Activated CD4-positive, alpha-beta T cell treated with anti-CD3 and anti-CD28 coated beads, Interleukin-2, amount 10 ng/mL, durations not matched to agents 7 days and 5 days (primary cell): ENCODE data around the gene FOXF2. TPM values are rescaled to one million over a fixed set of nuclear protein-coding genes. Genes with fewer than 3 reads are reported as not detected.

Experiments
- CTCF ChIA-PET: fragments of 350-600 bp; sonication (Branson Sonifier 250); formaldehyde crosslinking; loops from one replicate; lab custom pipeline; 2021; ENCODE audit warnings: antibody characterized with exemption; lab: Charles Lee
- POLR2A ChIA-PET: fragments of 350-600 bp; sonication (Branson Sonifier 250); formaldehyde crosslinking; loops from one replicate; lab custom pipeline; 2021; ENCODE audit warnings: antibody characterized with exemption; lab: Charles Lee
- DNase-seq: peaks from one replicate; pipeline ENCODE4 v3.0.0-alpha.2; 2020
- H3K27ac Mint-ChIP-seq: one replicate; pipeline ENCODE4 v1.8.0; 2021; ENCODE audit warnings: mild to moderate bottlenecking, moderate library complexity, mixed read lengths
- H3K27me3 Mint-ChIP-seq: one replicate; pipeline ENCODE4 v1.8.0; 2021; ENCODE audit warnings: mixed read lengths
- H3K36me3 Mint-ChIP-seq: one replicate; pipeline ENCODE4 v1.8.0; 2021; ENCODE audit warnings: low read depth, mixed read lengths
- H3K4me1 Mint-ChIP-seq: one replicate; pipeline ENCODE4 v1.8.0; 2021; ENCODE audit warnings: mixed read lengths
- H3K4me3 Mint-ChIP-seq: one replicate; pipeline ENCODE4 v1.8.0; 2021; ENCODE audit warnings: mild to moderate bottlenecking, moderate library complexity, mixed read lengths
- H3K9me3 Mint-ChIP-seq: one replicate; pipeline ENCODE4 v1.8.0; 2021; ENCODE audit warnings: mixed read lengths
- total RNA-seq, 2 experiments: library from RNA; stranded (reverse); gene quantifications; one replicate each; pipeline ENCODE4 v1.2.3, GENCODE V29; 2021

Gene FOXF2
- total RNA-seq, 2 experiments from 2014 or later = not detected

DNA sequence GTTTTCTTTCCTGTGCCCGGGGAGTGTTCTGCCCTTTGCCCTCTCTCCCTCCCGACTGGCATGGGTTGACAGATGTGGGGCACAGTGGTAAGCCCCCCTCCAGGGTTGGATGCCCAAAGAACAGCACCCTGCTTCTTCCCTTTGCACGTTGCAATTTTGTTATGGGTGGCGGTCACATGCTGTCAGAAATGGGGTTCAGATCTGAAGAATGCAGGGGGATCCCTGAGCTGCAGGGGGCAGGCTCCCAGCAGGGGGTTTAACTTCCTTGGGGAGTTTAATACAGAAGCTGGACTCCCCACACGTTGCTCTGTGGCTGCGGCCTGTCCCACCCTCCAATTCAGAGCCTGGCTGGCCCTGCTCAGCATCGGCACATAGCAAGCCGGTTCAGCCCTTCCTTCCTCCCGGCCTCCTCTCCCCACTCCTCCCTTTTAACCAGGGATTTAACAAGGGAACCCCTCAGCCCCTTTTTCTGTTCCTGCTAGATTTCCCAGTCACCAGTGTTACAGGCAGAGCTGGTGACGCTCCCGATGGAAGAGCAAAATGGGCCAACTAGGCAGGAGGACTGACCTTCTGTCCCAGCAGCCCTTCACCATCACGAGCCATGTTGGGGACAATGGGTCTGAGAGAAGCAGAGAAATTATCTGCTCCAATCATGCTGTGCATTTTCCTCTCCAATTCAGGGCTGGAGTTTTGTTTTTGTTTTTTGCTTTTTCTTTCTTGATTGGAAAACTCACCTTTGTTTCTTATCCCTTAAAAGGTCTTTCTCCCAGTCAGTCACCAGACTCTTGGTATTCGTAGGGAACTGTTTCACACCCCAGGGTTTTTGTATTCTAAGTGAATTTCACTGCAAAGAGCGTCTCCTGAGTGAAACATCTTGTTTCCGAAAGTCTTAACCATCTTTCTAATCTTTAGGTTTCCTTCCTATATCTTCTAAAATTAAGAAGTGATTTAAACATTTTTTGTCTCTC is 6.8 kb downstream of the FOXF2 start:
- CTCF ChIA-PET = interaction anchor here (1.1 to 1.8 kb wide), 5 partner anchors 10 to 227 kb away, joined by 3 to 6 read pairs (median 4); no protein-coding TSS in a partner anchor

DNA sequence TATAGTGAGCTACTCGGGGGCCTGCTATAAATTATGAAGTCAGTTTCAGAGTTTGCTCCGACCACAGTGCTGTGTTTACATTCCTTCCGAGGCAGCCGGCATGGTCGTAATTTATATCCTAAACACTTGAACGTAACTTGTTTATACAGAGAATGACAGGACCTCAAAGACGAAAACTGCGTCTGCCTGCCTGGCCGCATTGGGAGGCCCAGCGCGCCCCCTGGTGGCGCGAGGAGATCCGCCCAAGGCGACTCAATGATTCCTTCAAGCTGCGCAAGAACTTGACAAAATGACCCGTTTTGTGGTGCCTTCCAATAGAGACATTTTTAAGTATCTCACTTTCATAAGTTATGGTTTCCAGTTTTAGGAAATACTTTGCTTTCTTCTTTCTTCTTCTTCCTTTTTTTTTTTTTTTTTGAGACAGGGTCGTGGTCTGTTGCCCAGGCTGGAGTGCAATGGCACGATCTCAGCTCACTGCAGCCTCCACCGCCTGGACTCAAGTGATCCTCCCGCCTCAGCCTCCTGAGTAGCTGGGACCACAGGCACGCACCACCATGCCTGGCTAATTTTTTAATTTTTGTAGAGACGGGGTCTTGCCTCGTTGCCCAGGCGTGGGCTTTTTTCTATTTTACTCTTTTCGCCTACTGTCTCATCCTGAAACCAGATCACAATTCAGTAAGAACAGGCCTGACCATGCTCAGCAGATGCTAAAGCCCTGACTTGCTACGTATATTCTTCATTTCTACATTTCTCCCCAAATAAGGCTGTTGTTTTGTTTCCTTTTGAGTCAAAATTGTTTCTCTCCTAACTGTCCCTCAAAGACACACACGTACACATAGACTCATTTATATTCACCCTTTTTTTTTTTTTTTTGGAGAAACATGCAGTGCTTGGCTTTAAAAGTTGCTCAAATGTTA is 7.8 kb downstream of the FOXF2 start:
- no peaks in the 10 kb centered on the region for H3K9me3 Mint-ChIP-seq
- H3K4me1 Mint-ChIP-seq = peaks cover 4% of the 10 kb centered on the region
- POLR2A ChIA-PET = interaction anchor here (0.6 kb wide), 1 partner anchor 17 kb away, joined by 4 read pairs; no protein-coding TSS in a partner anchor
- H3K27me3 Mint-ChIP-seq = peaks cover 57% of the 10 kb centered on the region
- H3K4me3 Mint-ChIP-seq = no peak overlapping the region
- no peak overlapping the region for H3K27ac Mint-ChIP-seq
- DNase-seq = peak; percentile 73
- H3K36me3 Mint-ChIP-seq = no peaks in the 10 kb centered on the region
- CTCF ChIA-PET = interaction anchor here (0.6 to 1.8 kb wide), 12 partner anchors 10 to 805 kb away, joined by 3 to 6 read pairs (median 3); no protein-coding TSS in a partner anchor

More for the DNA sequence above, 6.8 kb downstream of the FOXF2 start:
- H3K4me3 Mint-ChIP-seq = no peak overlapping the region
- no peaks in the 10 kb centered on the region for H3K9me3 Mint-ChIP-seq
- H3K4me1 Mint-ChIP-seq = peaks cover 4% of the 10 kb centered on the region
- no peak for DNase-seq
- H3K27ac Mint-ChIP-seq = no peak overlapping the region
- peaks cover 66% of the 10 kb centered on the region for H3K27me3 Mint-ChIP-seq
- no peaks in the 10 kb centered on the region for H3K36me3 Mint-ChIP-seq
- POLR2A ChIA-PET = interaction anchor here (0.6 kb wide), 1 partner anchor 18 kb away, joined by 4 read pairs; no protein-coding TSS in a partner anchor

DNA sequence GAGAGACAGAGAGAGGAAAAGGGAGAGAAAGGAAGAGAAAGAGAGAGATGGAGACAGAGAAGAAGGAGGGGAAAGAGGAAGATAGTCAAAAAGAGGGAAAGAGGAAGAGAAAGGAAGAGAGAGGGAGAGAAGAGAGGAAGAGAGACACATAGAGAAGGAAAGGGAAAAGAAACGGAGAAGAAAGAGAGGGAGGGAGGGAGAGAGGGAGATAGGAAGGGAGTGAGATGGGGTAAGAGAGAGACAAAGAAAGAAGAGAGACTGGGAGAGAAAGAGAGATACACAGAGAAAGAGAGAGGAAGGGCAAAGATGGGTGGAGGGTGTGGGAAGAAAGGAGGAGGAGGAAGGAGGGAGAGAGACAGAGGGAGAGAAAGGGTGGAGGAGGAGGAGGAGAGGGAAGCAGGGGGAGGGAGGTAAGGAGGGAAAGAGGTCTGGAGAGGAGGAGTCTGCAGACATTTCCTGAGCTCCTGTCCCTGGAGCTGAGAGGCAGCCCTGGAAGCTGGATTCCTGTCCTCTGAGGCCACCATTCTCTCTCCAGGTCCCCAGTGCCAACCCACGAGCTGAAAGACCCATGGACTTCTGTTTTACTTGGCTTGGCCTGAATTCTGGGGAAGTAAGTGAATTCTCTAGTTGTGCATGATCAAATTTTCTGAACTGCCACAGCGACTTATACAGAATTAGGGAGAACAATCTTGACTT is 9.9 kb downstream of the FOXF2 start:
- Mint-ChIP-seq H3K4me1 (peaks cover 4% of the 10 kb centered on the region), H3K27me3 (peaks cover 43% of the 10 kb centered on the region)
- DNase-seq = no peak

DNA sequence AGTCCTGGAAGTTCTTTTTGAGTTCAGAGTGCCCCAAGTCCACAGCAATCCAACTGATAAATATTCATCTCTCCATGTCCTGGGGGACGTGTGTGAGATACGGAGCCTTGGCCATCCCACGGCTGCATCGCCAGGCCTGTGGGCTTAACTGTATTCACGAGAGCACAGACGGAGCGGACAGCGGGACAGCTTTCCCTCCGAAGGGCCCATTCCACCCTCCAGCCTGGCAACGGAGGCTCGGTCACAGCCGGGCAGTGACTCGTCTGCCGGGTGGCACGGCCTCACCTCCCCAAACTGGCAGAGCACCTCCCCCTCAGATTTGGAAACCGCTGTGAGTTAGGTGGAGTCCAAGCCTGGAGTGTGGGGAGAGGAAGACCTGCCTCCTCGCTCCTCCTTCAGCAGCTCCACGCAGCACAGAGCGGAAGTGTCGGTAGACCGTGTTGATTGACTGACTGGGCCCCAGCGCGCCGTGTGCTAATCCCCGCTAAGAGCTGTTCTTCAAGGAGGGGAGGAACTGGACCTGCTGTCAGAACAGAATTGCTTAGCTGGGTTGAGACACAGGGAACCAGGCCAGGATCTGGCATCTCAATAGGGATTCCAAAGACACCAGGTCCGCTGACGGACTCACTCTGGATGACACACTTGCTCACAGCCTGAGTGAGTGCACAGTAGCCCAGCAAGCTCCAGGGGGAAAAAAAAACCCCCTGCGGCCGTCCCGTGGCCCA is 10.9 kb downstream of the FOXF2 start:
- no peaks in the 10 kb centered on the region for H3K9me3 Mint-ChIP-seq
- H3K27ac Mint-ChIP-seq = no peak overlapping the region
- DNase-seq = no peak
- H3K4me3 Mint-ChIP-seq = no peak overlapping the region
- H3K4me1 Mint-ChIP-seq = peaks cover 4% of the 10 kb centered on the region
- ChIA-PET CTCF (no interaction called here), POLR2A (no interaction called here)
- peaks cover 32% of the 10 kb centered on the region for H3K27me3 Mint-ChIP-seq
- no peaks in the 10 kb centered on the region for H3K36me3 Mint-ChIP-seq

More for the DNA sequence above, 9.9 kb downstream of the FOXF2 start:
- no peak overlapping the region for H3K4me3 Mint-ChIP-seq
- H3K9me3 Mint-ChIP-seq = no peaks in the 10 kb centered on the region
- H3K27ac Mint-ChIP-seq = no peak overlapping the region
- CTCF ChIA-PET = no interaction called here
- H3K36me3 Mint-ChIP-seq = no peaks in the 10 kb centered on the region
- POLR2A ChIA-PET = no interaction called here

DNA sequence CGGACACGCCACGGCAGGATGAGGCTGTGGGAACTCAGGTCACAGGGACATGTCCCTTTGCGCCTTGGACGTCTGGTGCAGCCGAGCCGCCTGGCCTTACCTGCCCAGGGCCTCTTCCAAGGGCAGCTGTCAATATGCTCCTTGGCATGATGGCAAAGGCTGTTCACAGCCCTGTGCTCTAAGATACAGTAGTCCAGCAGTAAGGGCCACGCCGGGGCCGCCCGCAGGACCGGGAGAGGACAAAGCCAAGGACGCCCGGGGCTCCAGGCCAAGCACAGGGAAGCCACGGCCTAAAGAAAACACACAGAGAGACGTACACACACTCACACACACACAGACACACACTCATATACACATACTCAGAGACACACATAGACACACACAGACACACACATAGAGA is 13.0 kb downstream of the FOXF2 start:
- ChIA-PET CTCF (no interaction called here), POLR2A (no interaction called here)
- Mint-ChIP-seq H3K27me3 (peaks cover 14% of the 10 kb centered on the region), H3K4me1 (no peaks in the 10 kb centered on the region), H3K9me3 (no peaks in the 10 kb centered on the region), H3K27ac (no peak overlapping the region), H3K4me3 (no peak overlapping the region), H3K36me3 (no peaks in the 10 kb centered on the region)
- DNase-seq = no peak

DNA sequence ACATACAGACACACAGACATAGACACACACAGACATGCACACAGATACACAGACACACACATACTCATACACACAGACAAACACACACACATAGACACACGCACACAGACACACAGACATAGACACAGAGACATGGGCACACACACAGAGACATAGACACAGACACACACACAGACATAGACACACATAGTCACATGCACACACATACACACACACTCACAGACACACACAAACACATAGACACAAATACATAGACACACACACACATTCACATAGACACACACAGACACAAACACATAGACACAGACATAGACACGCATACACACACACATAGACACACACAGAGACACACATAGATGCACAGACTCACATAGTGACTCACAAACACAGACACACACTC is 13.5 kb downstream of the FOXF2 start:
- Mint-ChIP-seq H3K36me3 (no peaks in the 10 kb centered on the region), H3K27me3 (peaks cover 11% of the 10 kb centered on the region), H3K4me3 (no peak overlapping the region), H3K4me1 (no peaks in the 10 kb centered on the region), H3K9me3 (no peaks in the 10 kb centered on the region), H3K27ac (no peak overlapping the region)
- no peak for DNase-seq
- ChIA-PET CTCF (no interaction called here), POLR2A (no interaction called here)

DNA sequence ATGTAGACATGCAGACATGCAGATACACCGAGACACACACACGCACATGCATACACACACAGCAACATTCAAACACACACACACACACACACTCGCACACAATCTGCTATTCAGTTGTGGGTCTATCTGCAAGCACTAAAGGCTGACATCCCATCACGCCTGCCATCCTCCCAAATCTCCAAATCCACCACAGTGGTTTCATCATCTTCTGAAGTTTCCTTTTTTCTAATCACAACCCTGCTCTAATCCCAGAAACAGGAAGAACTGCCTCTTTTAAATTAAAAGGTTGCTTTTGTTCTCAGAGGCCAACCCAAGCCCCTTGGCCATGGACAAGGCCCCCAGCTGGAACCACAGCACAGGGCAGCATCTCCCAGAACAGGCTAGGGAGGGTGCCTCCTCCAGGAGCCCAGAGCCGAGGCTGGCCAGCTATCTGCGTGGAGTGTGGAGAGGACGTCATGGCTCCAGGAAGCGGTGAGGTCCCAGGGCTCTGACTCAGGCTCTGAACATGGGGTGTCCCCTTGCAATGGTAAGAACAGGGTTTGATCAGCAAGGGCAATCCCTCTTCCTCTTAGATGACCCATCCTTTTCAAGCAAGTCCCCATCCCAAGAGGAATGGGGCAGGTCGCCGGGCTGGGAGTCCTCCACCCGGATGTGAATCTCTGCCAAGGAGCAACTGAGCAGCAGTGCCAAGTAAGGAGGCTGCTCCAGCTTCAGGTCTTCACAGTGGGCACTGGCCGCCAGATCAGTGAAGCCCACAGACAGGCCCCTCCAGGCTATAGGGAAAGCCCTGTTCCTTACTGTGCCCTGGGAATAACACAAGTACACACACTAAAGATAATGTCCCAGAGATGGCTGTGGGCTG is 14.7 kb downstream of the FOXF2 start:
- H3K27me3 Mint-ChIP-seq = peaks cover 2% of the 10 kb centered on the region
- H3K4me3 Mint-ChIP-seq = no peak overlapping the region
- ChIA-PET POLR2A (no interaction called here), CTCF (no interaction called here)
- H3K9me3 Mint-ChIP-seq = no peaks in the 10 kb centered on the region
- H3K27ac Mint-ChIP-seq = no peak overlapping the region
- no peaks in the 10 kb centered on the region for H3K36me3 Mint-ChIP-seq
- no peaks in the 10 kb centered on the region for H3K4me1 Mint-ChIP-seq
- DNase-seq = no peak

DNA sequence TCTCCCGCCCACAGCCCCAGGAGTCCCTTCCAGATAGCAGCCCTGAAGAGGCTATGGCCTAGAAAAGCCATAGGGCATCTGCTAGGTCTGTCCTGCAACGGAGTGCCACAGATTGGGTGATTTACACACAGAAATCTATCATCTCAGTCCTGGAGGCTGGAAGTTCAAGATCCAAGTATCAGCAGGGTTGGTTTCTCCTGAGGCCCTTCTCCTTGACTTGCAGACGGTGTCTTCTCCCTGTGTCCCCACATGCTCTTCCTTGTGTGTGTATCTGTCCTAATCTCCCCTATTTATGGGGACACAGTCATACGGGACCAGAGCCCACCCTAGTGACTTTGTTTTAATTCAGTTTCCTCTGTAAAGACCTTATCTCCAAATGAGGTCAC is 15.3 kb downstream of the FOXF2 start:
- DNase-seq = no peak
- H3K9me3 Mint-ChIP-seq = no peaks in the 10 kb centered on the region
- no peaks in the 10 kb centered on the region for H3K36me3 Mint-ChIP-seq
- no peak overlapping the region for H3K27ac Mint-ChIP-seq
- H3K4me3 Mint-ChIP-seq = no peak overlapping the region
- H3K27me3 Mint-ChIP-seq = peaks cover 4% of the 10 kb centered on the region
- ChIA-PET CTCF (no interaction called here), POLR2A (no interaction called here)
- H3K4me1 Mint-ChIP-seq = no peaks in the 10 kb centered on the region

DNA sequence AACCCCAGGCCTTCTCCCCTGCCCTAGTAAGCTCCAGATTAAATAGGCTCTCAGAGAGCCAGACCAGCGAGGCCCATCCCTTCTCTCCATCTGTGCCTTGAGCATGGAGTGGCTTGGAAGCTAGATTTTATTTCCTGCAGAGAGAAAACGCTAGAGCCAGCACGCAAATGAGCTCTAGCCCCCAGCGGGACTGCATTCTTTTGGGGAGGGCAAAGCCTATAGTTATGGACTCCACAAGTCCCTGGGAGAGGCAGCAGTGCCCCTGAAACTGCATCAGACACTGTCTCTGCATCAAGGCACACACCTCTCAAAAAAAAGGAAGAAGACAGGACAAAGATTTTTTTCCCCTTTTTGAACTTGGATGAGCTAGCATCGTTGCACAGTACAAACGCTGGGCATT is 15.8 kb downstream of the FOXF2 start:
- no peak overlapping the region for H3K4me3 Mint-ChIP-seq
- H3K27ac Mint-ChIP-seq = no peak overlapping the region
- no peaks in the 10 kb centered on the region for H3K4me1 Mint-ChIP-seq
- CTCF ChIA-PET = no interaction called here
- H3K27me3 Mint-ChIP-seq = peaks cover 7% of the 10 kb centered on the region
- H3K9me3 Mint-ChIP-seq = no peaks in the 10 kb centered on the region
- no peak for DNase-seq
- no peaks in the 10 kb centered on the region for H3K36me3 Mint-ChIP-seq
- POLR2A ChIA-PET = no interaction called here

DNA sequence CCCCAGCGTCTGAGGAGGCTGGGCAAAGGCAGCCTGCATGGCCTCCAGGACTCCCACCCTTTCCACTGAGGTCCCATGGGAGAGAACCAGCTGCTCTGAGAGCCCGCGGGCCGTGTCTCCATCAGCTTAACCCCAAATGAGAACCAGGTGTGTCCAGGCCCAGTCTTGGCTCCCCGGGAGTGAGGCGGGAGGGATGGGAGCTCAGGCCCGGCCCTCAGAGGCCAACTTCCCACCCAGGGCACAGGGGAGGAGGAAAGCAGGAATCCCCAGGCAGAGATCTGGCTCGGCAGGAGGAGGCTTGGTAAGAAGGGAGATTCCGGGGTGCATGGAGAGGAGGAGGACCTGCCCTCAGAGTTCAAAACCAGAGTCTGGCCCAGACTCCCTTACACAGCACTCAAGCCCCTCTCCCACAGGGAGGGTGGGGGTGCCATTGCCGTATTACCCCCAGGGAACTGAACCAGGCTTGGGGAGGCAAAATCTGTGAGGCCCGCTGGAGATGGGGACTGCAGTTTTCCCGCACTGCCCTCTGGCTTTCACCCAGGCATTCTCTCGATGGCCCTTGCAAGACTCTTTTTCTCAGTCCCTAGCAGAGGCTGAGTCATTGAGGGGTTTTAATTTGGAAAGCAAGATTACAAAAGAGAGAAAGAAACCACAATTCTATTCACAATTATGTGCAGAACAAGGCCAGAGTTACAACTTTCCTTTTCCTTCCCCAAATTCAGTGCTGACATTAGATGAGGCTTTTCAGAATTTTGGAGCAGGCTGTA is 17.1 kb downstream of the FOXF2 start:
- H3K27me3 Mint-ChIP-seq = peaks cover 7% of the 10 kb centered on the region
- no peaks in the 10 kb centered on the region for H3K9me3 Mint-ChIP-seq
- no peaks in the 10 kb centered on the region for H3K36me3 Mint-ChIP-seq
- no peak overlapping the region for H3K4me3 Mint-ChIP-seq
- ChIA-PET POLR2A (no interaction called here), CTCF (interaction anchor here (0.7 kb wide), 1 partner anchor 1046 kb away, joined by 4 read pairs; no protein-coding TSS in a partner anchor)
- no peaks in the 10 kb centered on the region for H3K4me1 Mint-ChIP-seq
- H3K27ac Mint-ChIP-seq = no peak overlapping the region
- DNase-seq = no peak
